GM18870 (cell line): ENCODE data around the gene DLGAP4.

Experiments
- ATAC-seq: cut with Tn5 transposase; IDR thresholded peaks from one replicate; pipeline ENCODE4 v1.9.1; 2021; ENCODE audit warnings: moderate library complexity; ENCODE audit not compliant: unreplicated experiment

Gene DLGAP4

DNA sequence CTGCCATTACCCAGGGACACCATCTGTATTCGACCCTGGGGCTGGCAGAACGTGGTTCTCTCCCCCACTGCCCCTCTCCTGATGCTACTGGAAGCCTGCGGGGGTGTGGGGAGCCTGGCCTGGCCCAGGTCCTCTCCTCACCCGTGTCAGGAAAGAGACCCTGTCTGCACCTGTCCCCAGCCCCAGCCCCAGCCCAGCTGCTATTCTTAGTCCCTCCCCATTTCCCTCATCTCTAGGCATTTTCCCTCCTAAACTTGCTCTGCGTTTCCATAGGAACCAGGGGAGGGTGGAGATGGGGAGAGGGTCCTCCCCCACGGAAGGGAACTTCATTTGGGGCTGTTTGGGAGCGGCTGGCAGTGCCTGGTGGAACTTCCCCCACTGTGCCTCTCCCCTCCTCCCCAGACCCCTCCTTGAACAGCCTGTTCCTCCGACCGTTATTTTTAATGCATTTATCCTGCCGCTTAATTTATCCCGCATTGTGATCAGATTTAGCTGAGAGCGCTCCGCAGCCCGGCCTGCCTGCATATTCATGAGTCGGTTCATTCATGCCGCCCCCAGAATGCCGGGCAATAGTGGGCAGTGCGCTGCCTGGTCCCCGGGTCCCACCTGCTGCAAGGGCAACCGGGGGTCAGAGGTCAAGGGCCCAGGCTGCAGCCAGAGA, 31.8 kb upstream of the DLGAP4 start:
- ATAC-seq: no peak

DNA sequence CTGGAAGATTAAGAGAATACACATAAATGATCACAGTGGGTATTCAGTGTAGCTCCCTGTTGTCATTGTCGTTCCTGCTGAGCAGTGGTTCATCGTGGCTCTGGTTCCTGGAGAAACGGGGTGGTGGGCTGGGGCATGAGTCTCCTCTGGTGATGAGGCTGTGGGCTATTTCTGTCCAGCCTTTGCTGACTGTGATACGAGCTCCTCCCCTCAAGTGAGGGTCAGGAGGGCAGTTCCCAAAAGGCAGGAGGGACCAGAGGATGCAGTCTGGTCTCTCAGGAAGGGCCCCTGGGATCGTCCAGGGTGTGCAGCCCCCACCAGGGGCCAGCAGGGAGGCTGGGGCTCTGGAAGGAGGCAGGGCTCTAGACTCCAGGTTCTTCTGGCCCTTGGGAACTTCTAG, 31.1 kb upstream of the DLGAP4 start:
- ATAC-seq: no peak

DNA sequence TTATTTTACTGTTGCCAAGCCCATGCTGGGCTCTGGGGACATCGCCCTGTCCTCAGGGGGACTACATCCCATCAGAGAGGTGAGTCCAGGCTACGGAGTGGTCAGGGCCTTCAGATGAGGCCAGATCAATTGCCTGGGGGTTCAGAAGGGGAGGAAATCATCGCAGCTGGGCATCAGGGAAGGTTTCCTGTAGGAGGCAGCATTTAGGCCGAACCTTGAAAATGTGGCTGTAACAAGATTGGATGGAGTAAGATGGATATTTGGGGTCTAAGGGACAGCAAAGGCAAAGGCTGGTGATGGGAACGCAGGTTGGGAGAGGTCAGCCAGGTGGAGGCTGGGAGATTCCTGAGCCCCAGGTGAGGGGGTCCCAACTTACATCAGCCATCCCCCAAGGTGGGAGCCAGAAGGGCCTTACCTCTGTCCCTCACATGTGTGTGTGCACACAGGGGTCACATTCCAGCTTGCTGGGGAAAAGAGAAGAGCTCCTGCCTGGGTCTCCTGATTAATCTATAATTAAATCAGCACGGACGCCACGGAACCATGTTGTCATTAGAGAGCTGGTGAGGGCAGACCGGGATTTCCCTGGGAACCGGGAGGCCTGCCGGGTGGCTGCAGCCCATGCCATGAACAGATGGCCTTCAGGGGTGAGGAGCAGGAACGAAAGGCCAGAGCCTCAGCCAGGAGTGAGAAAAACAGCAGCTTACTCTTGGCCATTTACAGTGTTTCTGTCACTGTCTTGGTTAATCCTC, 30.5 kb upstream of the DLGAP4 start:
- ATAC-seq: no peak

DNA sequence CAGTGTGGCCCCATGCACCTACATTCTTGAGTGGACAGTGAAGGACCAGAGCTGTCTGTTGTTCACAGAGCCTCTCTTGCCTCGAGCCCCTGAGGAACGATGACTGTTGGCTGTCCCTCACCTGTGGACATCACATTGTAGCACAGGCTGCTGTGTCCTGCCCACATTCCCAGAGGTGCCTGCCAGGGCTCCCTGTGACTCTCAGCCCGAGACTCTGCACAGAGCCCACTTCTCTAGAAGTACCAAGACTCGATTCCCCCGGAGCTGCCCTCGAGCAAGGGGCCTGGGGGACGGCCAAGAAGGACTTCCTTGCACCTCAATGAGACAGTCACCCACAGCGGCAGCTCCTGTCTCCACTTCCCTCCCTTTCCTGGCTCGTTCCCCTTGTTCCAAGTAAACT, 28.6 kb upstream of the DLGAP4 start:
- ATAC-seq: no peak

DNA sequence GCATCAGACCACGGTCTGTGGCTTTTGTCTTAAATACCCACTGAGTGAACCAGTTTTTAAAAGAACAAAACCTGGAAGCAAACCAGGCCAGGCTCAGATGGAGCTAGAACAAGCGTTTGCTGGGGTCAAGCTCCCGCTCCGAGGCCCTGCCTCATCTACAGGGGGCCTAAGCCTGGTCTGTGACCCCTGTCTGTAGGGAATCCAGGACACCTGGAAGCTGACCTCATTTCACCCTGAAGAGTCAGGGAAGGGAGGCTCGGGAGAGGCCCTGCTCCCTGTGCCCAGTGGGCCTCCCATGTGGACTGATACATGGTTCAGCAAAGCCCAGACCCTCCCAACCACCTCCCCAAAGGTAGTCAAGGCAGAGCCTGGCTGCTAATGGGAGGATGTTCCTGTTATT, 26.8 kb upstream of the DLGAP4 start:
- no peak for ATAC-seq

DNA sequence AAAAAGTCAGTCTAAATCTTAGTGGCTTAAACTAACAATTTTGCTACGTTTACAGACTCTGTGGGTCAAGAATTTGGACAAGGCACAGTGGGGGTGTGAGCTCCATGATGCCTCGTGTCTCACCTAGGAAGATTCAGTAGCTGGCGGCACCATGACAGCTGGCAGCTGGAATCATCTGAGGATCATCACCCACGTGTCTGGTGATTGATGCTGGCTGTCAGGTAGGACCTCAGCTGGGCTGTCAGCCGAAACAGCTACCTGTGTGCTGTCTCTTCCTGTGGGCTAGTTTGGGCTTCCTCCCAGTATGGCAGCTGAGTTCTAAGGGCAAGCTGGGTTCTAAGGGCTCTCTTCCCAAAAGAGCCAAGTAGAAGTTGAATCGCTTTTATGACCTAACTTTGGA, 26.4 kb upstream of the DLGAP4 start:
- no peak for ATAC-seq

DNA sequence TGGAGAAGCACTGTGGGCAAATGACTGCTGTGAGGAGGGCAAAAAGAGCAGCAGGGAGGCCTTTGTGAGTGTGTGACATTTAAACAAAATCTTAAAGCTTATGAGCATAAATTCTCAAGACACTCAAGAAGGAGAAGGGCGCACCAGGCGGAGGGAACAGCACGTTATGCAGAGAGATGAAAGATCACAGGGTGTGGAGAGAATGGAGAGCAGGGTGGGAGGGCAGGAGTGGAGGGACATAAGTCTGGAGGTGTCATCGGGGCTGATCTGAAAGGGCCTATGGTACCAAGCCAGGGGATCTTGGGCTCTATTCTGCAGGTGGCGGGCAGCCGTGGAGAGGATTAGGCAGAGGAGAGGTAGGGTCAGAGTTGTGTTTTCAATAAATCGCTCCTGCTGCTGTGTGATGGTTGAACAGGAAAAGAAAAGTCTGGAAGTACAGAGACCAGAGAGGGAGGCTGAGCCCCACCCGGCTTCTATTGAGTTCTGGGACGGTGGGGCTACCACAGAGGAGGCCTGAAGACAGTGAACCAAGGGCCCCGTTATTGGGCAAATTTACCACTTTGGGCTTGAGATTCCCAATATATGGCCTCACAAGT, 24.3 kb upstream of the DLGAP4 start:
- no peak for ATAC-seq

DNA sequence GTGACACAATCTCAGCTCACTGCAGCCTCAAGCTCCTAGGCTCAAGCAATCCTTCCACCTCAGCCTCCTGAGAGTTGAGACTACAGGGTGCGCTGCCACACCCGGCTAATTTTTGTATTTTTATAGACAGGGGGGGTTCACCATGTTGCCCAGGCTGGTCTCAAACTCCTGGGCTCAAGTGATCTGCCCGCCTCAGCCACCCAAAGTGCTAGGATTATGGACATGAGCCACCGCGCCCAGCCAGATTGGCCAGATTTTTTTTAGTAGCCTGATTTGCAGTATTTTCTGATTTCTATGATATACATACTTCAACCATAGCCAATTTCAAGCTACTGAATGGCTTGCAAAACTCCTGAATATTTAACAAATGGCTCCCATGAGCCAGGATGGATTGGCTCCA, 21.4 kb upstream of the DLGAP4 start:
- ATAC-seq: no peak

DNA sequence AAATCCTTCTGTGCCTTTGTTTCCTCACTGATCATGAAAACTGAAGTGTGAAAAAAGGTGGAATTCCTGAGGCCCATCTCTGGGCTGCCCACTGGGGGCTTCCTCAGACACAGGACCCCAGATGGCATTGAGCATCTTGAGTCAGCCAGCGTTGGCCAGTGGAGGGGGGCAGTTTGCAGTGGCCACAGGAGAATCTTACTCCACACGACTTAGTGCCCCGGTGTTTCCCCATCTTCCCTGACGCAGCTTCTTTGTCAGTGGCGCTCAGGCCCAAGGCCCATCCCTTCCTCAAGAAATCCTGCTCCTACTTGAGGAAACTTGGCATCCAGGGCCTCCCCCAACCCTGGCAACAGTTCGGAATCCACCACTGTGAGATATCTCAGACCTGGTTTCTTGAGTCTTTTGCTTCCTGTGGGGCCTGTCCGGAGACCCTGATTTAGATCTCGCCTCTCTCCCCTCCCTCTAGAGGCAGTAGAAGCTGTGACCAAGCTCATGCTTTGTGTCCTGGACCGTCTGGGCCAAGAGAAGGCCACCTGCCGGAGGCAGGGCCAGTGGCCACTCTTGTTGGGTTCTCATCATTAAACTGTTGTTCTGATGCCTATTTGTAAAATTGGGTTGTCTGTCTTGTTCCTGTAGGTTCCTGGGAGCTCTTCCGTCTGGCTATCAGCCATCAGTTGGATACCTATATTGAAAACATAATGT, 20.2 kb upstream of the DLGAP4 start:
- no peak for ATAC-seq

DNA sequence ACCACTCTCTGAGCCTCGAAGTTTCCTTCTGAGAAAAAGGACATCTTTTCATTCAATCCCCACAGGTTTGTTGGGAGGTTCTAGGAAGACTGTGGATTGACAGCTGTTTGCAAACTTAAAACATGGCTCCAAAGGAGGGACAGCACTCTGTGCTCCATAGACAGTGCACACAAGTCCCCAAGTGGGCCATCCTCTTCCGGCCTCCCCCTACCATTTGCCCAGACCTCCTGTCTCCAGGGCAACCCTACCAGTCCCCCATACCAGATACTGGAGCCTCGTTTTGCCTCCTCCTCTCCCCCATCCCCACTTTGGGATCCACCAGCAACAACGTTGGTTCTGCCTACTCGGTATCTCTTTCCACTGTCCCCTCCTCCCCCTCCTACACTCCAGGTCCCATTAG, 8.5 kb upstream of the DLGAP4 start:
- ATAC-seq: no peak

DNA sequence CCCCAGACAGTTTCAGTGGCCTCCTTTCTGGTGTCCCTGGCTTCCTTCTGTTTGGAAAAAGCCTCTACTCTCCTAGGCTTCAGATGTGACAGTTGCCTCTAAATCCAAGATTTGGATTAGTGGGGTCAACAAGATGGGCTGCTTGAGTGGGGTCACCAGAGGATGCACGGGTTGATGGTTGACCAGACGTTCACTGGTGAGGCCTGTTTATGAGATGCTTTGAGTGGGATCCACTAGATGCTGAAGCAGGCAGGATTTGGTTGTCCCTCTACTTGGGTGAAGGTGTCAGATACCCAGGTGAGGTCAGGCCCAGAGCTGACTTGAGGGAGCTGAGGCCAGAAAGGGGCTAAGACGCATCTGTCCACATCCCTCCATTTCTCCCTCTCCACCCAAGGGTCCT, 8.1 kb upstream of the DLGAP4 start:
- no peak for ATAC-seq

DNA sequence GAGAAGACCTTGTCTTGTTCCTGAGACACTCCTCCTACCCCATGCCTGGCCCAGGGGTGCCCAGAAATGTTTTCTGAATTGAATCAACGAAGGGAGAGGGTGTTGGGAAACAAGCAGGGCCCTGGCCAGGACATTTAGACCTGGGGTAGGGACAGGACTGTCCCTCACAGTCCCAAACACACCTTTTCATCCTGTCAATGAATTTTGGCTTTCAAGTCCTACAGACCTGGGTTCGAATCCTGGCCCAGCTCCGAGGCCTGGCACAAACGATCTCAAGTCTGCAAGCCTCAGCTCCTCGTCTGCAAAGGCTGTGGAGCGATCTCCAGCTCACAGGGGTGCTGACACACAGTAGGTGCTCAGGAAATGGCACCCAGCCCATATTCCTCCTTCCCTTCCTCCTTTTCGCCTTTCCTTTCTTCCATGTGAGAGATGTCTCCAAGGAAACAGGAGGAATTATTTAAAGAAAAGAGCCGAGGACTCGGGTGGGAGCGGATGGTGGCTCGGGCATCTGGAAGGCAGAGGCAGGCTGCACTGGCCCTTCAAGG, 7.3 kb upstream of the DLGAP4 start:
- ATAC-seq: no peak

DNA sequence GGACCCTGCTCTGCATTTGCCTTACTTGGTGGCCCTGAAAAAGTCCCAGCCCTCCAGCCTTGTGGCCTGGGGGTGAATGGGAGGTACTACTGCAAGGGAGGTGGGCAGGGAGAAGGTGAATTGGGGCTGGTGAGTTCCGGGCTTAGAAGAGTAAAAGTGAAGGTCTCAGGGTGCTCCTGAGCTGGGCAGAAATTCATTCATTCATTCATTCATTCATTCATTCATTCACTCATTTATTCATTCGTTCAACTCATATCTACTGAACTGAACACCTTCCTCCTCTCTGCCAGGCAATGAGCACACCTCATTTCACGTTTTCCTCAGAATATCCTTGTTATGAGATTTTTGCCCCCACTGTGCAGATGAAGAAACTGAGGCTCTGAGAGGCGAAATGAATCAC, 6.7 kb upstream of the DLGAP4 start:
- no peak for ATAC-seq

DNA sequence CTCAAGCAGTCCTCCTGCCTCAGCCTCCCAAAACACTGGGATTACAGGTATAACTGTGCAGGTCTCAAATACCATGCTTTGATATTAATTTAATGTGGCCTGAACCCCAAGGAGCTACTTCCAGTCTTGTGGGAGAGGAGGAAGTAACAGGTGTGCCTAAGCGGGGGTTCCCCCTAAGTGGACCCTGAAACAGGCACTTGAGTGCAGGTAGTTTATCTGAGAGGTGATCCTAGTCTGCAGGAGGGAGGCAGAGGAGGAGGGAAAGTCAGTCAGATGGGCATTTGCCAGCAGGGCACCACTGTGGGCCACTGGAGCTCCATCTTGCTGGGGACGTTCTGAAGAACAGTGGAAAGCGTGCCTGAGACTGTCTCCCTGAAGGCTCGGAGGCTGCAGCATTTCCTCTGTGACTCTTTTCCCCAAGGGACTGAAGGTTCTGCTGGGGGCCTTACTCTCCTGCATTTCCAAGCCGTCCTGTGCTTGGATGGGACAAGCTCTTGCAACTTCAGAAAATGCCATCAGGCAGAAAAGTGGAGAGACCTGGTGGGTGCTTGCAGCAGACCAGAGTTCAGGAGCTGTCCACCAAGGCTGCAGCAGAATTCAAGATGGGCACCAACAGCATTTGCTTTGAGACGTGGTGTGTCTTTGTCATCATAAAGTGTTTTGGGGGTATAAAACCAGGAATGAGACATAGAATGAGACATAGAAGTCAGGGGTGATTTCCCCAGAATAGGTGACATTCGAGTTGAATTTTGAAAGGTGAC, 4.6 kb upstream of the DLGAP4 start:
- ATAC-seq: no peak

DNA sequence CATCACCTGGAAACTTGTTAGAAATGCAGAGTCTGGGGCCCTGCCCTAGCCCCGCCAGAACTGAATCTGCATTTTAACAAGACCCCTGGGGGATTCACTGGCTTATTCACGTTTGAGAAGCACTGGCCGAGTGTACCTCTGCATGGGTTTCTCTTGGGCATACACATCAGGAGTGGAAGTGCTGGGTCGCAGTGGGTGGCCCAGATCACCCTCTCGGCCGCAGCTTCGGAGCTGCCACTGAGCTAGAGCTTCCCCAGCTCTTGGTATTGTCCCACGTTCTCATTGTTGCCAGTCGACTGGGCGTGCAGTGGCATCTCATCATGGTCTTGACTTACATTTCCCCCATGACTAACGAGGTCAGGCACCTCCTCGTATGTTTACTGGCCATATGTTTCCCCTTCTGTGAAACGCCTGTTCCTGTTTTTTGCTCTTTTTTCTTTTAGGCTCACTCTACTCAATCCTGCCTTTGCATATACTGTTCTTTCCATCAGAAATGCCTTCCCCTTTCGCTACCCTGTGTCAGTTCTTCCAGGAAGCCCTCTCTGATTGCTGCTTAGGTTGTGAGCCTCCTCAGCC, 3.0 kb upstream of the DLGAP4 start:
- no peak for ATAC-seq

DNA sequence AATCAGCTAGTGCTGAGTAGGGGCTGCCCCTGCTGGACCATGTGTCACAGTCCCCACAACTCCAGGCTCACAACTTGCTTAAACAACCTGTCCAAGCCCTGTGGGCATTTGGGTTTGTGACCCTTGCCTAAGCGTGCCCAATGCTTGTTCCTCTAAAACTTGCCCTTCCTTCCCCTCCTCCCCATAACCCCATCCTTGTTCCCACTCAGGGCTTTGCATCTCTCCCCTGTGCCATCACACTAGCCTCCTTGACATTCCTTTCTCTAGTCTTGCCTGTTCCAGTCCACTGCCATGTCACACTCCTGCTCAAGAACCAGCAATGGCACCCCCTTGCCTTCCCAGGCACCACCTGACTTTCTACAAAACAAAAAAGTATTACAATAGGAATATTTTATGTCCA, 2.3 kb upstream of the DLGAP4 start:
- no peak for ATAC-seq

DNA sequence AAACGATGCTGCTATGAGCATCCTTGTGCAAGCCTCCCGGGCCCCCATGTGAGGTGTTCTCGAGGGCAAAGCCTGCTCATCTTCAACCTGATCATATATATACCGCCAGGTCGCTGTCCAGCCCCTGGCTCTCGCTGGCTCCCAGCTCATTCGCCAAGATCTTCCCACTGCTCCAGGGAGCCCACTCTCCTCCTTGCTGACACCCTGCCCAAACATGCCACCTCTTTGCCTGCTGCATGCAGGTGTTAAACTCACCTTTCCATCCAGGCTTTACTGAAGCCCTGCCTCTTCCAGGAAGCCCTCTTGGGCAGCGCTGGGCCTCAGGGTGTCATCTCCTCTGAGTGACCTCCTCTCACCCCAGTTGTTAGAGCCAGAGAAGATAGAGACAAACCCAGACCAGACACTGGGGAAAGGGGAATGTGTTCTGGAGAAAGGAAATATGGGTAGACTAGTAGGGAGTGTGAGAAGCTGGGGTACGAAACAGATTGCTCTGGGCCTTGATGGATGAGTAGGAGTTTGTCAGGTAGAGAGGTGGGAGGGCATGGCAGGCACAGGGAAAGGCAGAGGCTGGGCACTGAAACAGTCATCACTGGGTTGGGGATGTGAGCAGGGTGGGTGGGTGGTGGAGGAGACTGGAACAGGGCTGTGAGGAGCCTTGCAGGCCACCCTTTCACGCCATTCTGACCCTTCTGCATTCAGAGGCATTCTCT, 1.2 kb upstream of the DLGAP4 start:
- no peak for ATAC-seq

DNA sequence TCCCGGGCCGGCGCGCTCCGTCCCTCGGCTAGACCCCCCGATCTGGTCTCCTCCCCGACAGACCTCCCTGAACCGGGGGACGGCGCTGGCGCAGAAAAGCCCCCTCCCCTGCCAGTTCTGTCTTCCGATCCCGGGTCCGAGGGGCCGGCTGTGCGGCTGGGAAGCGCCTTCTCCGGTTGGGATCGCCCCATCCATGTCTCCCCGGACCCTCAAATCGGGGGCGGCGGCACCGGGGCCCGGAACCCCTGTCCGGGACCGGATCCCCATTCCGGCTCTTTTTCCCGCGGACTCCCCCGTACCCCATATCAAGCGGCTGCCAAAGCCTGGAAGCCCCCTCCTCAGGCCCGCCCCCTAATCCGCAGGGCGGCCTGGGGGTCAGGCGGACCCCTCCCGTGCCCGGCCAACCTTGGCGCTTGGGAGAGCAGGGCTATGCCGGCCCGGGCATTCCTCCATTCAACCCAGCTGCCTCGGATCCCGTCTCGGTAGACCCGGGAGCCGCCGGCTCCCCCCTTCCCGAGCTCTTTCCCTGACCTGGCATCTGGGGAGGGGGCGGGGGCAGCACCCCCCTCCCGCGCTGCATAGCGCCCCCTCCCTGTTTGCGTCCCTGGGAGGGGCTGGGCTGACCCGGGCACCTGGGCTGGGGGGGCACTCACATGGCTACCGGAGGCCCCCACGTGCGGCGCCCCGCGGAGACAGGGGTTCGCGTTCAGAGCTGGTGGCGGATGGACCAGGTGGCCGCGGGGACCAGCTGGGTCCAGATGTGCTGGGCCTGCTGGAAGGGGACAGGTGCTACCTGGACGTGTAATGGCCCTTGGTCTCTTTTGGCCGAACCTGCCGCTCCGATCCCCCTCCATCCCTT, 643 bp downstream of the DLGAP4 start:
- ATAC-seq: no peak
